ENCODE data around the gene N4BP3.
A peak's percentile ranks its signal among the peaks of the same experiment; 100 is the strongest.

N4BP3 gene

DNA sequence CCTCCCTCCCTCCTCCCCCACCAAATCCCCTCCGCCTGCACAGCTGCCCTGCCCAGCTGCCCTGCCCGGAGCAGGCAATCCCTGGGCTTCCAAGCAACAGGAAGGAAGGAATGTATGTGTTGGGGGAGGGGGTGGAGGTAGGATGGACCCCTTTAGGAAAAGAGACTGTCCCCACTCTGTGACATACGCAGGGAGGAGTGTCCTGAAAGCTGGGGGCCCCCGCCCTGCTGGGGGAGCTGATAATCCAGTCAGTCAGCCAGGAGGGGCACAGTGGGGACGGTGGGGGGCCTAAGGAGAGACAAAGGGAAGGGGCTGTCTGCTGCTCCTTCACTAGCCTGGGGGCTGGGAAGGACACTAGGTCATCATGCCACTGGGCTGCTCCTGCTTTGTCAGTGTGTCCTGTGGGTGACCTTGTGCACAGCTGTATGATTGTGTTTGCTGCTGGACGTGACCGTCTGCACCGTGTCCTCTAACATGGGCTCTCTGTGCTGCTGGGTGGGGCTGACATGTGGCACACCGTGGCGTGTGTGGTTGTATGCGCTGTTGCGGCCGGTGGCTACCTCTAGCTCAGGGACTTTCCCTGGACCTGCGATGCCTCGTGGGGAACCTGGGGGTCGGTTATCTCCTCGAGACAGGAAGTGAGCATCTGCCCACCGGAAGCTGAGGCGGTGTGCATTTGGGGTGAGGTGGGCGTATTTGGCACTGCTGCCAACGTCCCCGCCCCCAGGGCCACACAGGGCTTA, 3.0 kb downstream of the N4BP3 start:
- in situ Hi-C loops (cut with HindIII; ENCODE audit: low pct_ligation_motif_present, low sequenced_read_pairs), result no loop called here
- Histone ChIP-seq H3K27me3 (replicated peaks) (peaks cover 28% of the 10 kb centered on the region), H3K36me3 (replicated peaks) (no peaks in the 10 kb centered on the region), H3K4me3 (ENCODE audit: low read depth, low read length) (no peak overlapping the region), H3K27ac (no peak overlapping the region)
- DNase-seq, result no peak
- TF ChIP-seq, protein P1, sequence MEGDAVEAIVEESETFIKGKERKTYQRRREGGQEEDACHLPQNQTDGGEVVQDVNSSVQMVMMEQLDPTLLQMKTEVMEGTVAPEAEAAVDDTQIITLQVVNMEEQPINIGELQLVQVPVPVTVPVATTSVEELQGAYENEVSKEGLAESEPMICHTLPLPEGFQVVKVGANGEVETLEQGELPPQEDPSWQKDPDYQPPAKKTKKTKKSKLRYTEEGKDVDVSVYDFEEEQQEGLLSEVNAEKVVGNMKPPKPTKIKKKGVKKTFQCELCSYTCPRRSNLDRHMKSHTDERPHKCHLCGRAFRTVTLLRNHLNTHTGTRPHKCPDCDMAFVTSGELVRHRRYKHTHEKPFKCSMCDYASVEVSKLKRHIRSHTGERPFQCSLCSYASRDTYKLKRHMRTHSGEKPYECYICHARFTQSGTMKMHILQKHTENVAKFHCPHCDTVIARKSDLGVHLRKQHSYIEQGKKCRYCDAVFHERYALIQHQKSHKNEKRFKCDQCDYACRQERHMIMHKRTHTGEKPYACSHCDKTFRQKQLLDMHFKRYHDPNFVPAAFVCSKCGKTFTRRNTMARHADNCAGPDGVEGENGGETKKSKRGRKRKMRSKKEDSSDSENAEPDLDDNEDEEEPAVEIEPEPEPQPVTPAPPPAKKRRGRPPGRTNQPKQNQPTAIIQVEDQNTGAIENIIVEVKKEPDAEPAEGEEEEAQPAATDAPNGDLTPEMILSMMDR (IDR thresholded peaks at IDR 0.05; ENCODE audit: low read depth, low read length, missing control alignments), result no peak

DNA sequence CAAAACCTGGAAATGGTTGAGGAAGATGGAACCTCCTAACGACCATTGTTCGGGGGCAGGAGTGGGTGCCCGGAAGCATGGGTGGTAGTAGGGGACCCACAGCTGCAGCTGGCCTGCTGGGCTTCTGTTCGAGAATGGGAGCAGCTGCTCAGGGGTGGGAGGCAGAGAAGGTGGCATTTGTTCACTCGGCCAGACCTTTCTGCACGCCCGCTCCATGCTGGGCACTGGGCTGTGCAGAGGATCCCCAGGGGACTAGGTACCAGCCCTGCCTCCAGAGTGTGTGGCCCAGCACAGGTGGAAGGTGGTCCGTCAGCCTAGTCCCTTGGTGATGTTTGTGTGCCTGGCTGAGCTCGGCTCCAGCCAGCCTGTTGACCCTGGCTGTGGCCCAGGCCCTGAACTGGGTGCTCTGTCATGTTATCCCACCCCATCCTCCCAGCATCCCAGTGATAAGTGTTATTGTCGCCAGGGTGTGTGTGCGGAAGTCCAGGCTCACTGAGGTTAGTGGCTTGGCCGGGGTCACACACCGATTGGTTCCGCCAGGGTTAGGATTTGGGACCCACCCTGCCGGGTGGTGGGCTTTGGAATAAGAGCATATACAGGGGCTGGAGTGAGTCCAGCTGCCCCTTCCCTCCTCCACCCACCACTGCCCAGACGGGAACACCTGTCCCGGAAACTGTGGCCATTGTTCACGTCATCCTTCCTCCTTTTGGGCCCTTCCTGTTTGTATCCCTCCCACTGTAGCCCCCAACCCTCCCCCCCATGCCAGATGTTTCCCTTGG, 4.8 kb downstream of the N4BP3 start:
- peaks cover 28% of the 10 kb centered on the region for H3K27me3 ChIP-seq (replicated peaks)
- no peak overlapping the region for H3K4me3 ChIP-seq (ENCODE audit: low read depth, low read length)
- H3K36me3 ChIP-seq (replicated peaks), result no peaks in the 10 kb centered on the region
- no peak for DNase-seq
- TF ChIP-seq, protein P1 (IDR thresholded peaks at IDR 0.05; ENCODE audit: low read depth, low read length, missing control alignments), result no peak
- in situ Hi-C loops (cut with HindIII; ENCODE audit: low pct_ligation_motif_present, low sequenced_read_pairs), result no loop called here
- no peak overlapping the region for H3K27ac ChIP-seq

DNA sequence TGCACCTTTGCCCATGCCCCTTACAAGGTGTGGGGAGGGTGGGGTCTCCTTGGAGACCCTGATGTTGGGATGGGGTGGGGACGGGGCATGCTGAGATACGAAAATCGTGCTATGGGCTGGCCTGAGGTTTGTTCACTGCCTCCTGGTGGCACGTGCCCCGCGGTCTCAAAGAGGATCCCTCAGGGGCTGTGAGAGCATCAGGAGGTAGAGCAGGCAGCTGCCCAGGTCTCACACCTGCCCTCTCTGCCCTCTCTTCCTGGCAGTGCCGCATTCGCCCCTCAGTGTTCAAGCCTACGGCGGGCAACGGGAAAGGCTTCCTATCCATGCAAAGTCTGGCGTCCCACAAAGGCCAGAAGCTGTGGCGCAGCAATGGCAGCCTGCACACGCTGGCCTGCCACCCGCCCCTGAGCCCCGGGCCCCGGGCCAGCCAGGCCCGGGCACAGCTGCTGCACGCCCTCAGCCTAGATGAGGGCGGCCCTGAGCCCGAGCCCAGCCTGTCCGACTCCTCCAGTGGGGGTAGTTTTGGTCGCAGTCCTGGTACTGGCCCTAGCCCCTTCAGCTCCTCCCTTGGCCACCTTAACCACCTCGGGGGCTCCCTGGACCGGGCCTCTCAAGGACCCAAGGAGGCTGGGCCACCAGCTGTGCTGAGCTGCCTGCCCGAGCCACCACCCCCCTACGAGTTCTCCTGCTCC, 6.7 kb downstream of the N4BP3 start:
- in situ Hi-C loops (cut with HindIII; ENCODE audit: low pct_ligation_motif_present, low sequenced_read_pairs), result no loop called here
- H3K36me3 ChIP-seq (replicated peaks), result no peaks in the 10 kb centered on the region
- H3K4me3 ChIP-seq (ENCODE audit: low read depth, low read length), result no peak overlapping the region
- peaks cover 15% of the 10 kb centered on the region for H3K27me3 ChIP-seq (replicated peaks)
- no peak overlapping the region for H3K27ac ChIP-seq
- TF ChIP-seq, protein P1 (IDR thresholded peaks at IDR 0.05; ENCODE audit: low read depth, low read length, missing control alignments), result no peak
- no peak for DNase-seq

DNA sequence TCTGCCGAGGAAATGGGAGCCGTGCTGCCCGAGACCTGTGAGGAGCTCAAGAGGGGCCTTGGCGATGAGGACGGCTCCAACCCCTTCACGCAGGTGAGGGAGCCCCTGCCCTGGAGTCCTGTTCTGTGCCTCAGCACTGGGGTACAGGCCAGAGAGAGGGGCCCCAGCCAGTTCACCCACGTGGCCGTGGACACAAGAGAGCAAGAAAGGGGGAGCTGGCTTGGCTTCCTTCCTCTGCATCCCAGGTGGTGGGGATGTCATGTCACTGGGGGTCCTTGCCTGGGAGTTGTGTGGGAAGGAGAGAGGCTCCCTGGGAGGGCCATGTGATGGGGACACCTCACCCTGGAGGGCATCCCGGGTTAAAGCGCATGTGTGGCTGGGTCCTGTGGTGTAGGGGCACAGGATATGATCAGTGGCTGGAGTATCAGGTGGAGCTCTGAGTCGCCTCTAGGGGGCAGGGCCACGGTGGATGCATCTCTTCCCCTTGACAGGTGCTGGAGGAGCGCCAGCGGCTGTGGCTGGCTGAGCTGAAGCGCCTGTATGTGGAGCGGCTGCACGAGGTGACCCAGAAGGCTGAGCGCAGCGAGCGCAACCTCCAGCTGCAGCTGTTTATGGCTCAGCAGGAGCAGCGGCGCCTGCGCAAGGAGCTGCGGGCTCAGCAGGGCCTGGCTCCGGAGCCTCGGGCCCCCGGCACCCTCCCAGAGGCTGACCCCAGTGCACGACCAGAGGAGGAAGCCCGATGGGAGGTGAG, 7.5 kb downstream of the N4BP3 start:
- Histone ChIP-seq H3K27me3 (replicated peaks) (peaks cover 7% of the 10 kb centered on the region), H3K4me3 (ENCODE audit: low read depth, low read length) (no peak overlapping the region), H3K36me3 (replicated peaks) (no peaks in the 10 kb centered on the region), H3K27ac (no peak overlapping the region)
- in situ Hi-C loops (cut with HindIII; ENCODE audit: low pct_ligation_motif_present, low sequenced_read_pairs), result no loop called here
- TF ChIP-seq, protein P1 (IDR thresholded peaks at IDR 0.05; ENCODE audit: low read depth, low read length, missing control alignments), result peak; percentile 68
- DNase-seq, result peak; percentile 41

DNA sequence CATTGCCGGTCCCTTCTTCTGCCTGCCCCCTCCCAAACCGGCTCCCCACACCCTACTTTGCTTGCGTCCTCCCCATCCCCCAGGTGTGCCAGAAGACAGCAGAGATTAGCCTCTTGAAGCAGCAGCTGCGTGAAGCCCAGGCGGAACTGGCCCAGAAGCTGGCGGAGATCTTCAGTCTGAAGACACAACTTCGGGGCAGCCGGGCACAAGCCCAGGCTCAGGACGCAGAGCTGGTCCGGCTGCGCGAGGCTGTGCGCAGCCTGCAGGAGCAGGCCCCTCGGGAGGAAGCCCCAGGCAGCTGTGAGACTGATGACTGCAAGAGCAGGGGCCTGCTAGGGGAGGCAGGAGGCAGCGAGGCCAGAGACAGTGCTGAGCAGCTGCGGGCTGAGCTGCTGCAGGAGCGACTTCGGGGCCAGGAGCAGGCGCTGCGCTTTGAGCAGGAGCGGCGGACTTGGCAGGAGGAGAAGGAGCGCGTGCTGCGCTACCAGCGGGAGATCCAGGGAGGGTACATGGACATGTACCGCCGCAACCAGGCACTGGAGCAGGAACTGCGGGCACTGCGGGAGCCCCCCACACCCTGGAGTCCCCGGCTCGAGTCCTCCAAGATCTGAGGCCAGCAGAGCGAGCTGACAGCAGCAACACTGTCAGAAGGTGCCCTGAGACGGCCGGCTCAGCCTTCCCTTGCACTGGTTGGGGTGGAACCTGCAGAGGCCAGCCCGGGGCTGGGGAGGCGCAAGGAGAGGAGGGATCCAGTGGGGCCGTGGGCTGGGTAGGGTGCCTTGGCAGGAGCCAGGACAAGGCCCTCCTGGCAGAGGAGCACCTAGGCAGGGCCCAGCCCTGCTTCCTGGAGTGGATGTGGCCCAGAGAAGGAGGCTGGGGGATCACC, 8.3 kb downstream of the N4BP3 start:
- TF ChIP-seq, protein P1 (IDR thresholded peaks at IDR 0.05; ENCODE audit: low read depth, low read length, missing control alignments), result no peak
- Histone ChIP-seq H3K27me3 (replicated peaks) (peaks cover under 1% of the 10 kb centered on the region), H3K4me3 (ENCODE audit: low read depth, low read length) (no peak overlapping the region), H3K27ac (no peak overlapping the region), H3K36me3 (replicated peaks) (no peaks in the 10 kb centered on the region)
- in situ Hi-C loops (cut with HindIII; ENCODE audit: low pct_ligation_motif_present, low sequenced_read_pairs), result no loop called here
- DNase-seq, result no peak
